GM18502 (cell line): ENCODE results near the gene PPP1R1A.

Source experiments
- ATAC-seq: cut with Tn5 transposase; IDR thresholded peaks from one replicate; pipeline ENCODE4 v1.9.1; 2021; ENCODE audit warnings: mild to moderate bottlenecking; ENCODE audit not compliant: unreplicated experiment, poor library complexity

The PPP1R1A gene

GRCh38 chr12:54544743-54545142 is 43.7 kb downstream of the PPP1R1A start:
- ATAC-seq = no peak

GRCh38 chr12:54543526-54543925 is 44.9 kb downstream of the PPP1R1A start:
- ATAC-seq = no peak

GRCh38 chr12:54541751-54542290 is 46.6 kb downstream of the PPP1R1A start:
- ATAC-seq = no peak

- ATAC-seq = no peak
Observed at GRCh38 chr12:54538136-54538700, 50.2 kb downstream of the PPP1R1A start.

GRCh38 chr12:54535474-54535873 is 53.0 kb downstream of the PPP1R1A start:
- ATAC-seq = no peak

- no peak for ATAC-seq
Observed at GRCh38 chr12:54529581-54529980, 58.9 kb downstream of the PPP1R1A start.
